HG03139 (cell line): Measurements from ENCODE around the gene A1CF.
"Not testable (repeated sequence)": the region's sequence is repeated elsewhere in the genome, so short reads cannot be mapped to it uniquely, and the experiment has no call there.

Source experiments
- ATAC-seq: cut with Tn5 transposase; IDR thresholded peaks from one replicate; pipeline ENCODE4 v1.9.1; 2021; ENCODE audit not compliant: unreplicated experiment

Gene A1CF

GRCh38 chr10:50885097-50885859 lies at the start of gene A1CF:
A1CF (minus strand) TSS chr10:50885627; CDS start chr10:50859940, 25,687 bp downstream.
- no peak for ATAC-seq

- no peak for ATAC-seq
Measured at GRCh38 chr10:50931948-50932431, 46.6 kb upstream of the A1CF start.

GRCh38 chr10:50929670-50930069 lies 44.2 kb upstream of the A1CF start:
- ATAC-seq, result no peak

- ATAC-seq, result no peak
Measured at GRCh38 chr10:50928190-50928552, 42.7 kb upstream of the A1CF start.

GRCh38 chr10:50927522-50928189 lies 42.2 kb upstream of the A1CF start:
- ATAC-seq, result no peak

GRCh38 chr10:50923471-50923870 lies 38.0 kb upstream of the A1CF start:
- ATAC-seq, result not testable (repeated sequence)

- ATAC-seq, result no peak
Measured at GRCh38 chr10:50919010-50919409, 33.6 kb upstream of the A1CF start.

GRCh38 chr10:50918529-50918928 lies 33.1 kb upstream of the A1CF start:
- no peak for ATAC-seq

- ATAC-seq, result no peak
Measured at GRCh38 chr10:50917486-50917885, 32.1 kb upstream of the A1CF start.

- no peak for ATAC-seq
Measured at GRCh38 chr10:50909334-50910014, 24.0 kb upstream of the A1CF start.

GRCh38 chr10:50908366-50908765 lies 22.9 kb upstream of the A1CF start:
- no peak for ATAC-seq

- not testable (repeated sequence) for ATAC-seq
Measured at GRCh38 chr10:50905797-50906196, 20.4 kb upstream of the A1CF start.

GRCh38 chr10:50896721-50897120 lies 11.3 kb upstream of the A1CF start:
- ATAC-seq, result no peak

- no peak for ATAC-seq
Measured at GRCh38 chr10:50894312-50894711, 8.9 kb upstream of the A1CF start.

GRCh38 chr10:50892467-50892866 lies 7.0 kb upstream of the A1CF start:
- no peak for ATAC-seq

GRCh38 chr10:50884302-50884701 lies 1.1 kb downstream of the A1CF start:
- no peak for ATAC-seq

GRCh38 chr10:50883629-50884028 lies 1.8 kb downstream of the A1CF start:
- no peak for ATAC-seq

- no peak for ATAC-seq
Measured at GRCh38 chr10:50882540-50882983, 2.9 kb downstream of the A1CF start.

GRCh38 chr10:50881046-50881445 lies 4.4 kb downstream of the A1CF start:
- not testable (repeated sequence) for ATAC-seq

GRCh38 chr10:50876429-50876828 lies 9.0 kb downstream of the A1CF start:
- ATAC-seq, result no peak

GRCh38 chr10:50874723-50875122 lies 10.7 kb downstream of the A1CF start:
- ATAC-seq, result no peak

GRCh38 chr10:50866317-50866716 lies 19.1 kb downstream of the A1CF start:
- ATAC-seq, result no peak
